GM19397 (cell line): ENCODE results near the gene SEPTIN2.
"Not testable (repeated sequence)": the region's sequence is repeated elsewhere in the genome, so short reads cannot be mapped to it uniquely, and the experiment has no call there.

Source experiments
- ATAC-seq: cut with Tn5 transposase; IDR thresholded peaks from one replicate; pipeline ENCODE4 v1.9.1; 2021; ENCODE audit warnings: mild to moderate bottlenecking, moderate library complexity; ENCODE audit not compliant: unreplicated experiment

Gene SEPTIN2

DNA sequence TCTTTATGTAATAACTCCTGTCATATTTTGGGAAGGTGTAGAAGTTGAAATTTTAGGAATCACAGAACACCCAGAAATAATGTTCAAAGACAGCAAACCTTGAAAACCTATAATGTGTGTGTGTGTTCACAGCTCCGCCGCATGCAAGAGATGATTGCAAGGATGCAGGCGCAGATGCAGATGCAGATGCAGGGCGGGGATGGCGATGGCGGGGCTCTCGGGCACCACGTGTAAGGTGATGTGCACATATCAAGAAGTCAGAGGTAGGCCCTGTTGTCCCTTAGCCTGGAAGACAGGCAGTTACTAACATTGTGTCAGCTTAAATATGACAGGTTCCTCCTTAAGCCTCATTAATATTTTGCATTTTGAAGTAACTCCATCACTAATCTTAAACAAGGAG, 34.2 kb downstream of the SEPTIN2 start:
- ATAC-seq = no peak

DNA sequence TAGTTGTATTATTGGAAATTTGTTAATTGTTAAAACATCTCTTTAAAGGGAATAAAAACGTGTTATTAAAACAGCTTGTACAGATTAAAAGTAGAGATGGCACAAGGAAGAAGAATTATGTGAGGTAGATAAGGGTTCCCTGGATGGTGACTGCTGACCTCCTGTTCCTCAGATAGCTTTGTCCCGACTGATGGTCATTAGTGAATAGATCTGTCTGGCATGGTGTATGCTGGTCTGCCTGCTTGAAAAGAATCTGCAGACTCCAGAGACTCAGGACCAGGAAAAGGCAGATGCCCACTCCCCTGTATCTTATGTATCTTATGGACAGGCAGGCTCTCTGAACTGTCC, 34.8 kb downstream of the SEPTIN2 start:
- no peak for ATAC-seq

DNA sequence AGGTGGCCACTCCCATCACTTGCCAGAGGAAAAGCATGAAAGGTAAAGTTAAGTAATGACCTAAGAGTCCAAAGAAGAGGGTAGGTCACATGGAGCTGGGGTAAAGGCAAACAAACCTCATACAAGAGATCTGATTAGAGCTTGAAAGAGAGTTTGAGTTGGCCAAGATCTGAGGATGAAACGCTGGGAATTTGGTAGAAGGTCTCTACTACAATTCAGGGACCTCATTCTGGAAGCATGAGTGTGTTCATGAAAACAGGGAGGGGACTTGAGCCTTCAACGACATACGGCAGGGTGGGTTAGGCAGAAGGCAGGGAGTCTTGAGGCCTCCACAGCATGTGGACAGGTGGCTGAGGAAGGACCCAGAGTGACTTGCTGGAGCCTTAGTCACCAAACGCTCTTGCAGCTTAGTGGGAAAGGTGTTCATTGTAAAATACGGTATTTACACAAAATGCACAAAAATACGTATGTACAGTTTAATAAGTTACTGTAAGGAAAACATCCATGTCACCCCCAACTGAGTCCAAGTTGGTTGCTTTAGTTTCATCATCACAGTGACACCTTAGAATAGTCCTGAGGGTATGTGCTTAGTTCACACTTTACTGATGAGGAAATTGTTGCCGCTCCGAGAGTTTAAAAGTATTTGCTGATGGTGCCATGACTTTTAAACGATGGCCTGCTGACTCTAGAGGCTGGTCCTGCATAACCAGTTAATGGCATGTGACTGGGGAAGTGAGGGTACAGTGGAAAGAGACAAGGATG, 35.3 kb downstream of the SEPTIN2 start:
- ATAC-seq = no peak

- no peak for ATAC-seq
Measured at GRCh38 chr2:241351640-241352031, 35.9 kb downstream of the SEPTIN2 start.

DNA sequence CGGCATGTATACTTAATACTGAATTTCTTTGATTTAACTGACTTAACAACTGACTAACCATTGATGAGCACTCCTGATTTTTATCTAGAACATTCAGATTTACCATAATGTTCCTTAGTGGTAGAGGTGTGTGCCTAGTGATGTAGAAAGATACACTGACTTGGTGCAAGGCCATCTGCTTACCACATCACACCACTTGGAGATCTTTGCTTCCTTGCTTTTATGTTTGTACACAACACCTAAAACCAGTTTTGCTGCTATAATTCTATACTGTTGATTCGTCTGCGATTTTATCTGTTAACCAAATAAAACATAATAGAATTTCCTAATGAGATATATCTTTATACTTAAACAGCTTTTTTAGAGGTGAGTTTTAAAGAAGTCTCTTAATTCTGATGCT, 36.5 kb downstream of the SEPTIN2 start:
- no peak for ATAC-seq

- ATAC-seq = no peak
Measured at GRCh38 chr2:241354668-241355658, 39.2 kb downstream of the SEPTIN2 start.

DNA sequence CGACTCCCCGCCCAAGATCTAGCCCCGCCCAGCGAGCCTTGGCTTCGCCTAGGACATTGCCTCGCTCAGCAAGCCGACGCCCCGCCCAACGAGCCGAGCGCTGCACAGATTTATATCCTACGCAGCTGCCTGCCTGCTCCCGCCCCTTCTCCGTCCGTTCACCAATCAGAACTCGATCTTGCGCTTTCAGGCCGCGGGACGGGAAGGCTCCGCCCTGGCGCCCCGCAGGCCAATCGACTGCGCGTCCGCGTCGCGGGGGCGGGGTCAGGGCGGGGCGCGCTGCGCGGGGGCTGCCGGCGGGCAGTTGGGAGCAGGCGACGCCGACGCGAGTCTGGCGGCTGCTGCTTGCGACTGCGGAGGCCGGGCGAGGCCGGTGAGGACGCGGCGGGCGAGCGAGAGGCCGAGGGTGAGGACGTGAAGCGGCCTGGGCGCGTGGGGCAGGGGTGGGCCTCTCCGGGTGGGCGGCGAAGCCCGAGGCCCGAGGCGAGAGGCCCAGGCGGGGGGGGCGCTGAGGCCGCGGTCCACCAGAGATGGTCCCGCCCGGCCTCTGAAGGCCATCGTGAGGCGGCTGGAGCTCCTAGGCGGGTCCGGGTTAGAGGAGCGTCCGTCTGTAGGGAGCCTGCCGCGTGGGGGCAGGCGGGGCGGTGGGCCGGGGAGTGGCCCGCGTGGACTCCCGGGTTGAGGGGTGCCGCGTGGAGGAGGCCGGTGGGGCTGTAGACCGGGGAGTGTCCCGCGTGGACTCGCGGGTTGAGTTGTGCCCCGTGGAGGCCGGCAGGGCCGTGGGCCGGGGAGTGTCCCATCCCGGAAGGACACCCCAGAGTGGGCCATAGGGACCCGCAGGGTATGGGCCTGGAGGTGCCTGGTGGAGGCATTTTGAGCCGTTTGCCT, 40.5 kb downstream of the SEPTIN2 start, which contains the start of gene FARP2:
TSS of gene FARP2 (plus strand) at position 303 of the 888 bp plus-strand sequence. CDS start 16,823 bp downstream, outside the sequence.
- peak; percentile 87 for ATAC-seq

- no peak for ATAC-seq
Measured at GRCh38 chr2:241356871-241357260, 41.1 kb downstream of the SEPTIN2 start.

GRCh38 chr2:241357531-241357930, 41.8 kb downstream of the SEPTIN2 start:
- no peak for ATAC-seq

- no peak for ATAC-seq
Measured at GRCh38 chr2:241358470-241358869, 42.7 kb downstream of the SEPTIN2 start.

DNA sequence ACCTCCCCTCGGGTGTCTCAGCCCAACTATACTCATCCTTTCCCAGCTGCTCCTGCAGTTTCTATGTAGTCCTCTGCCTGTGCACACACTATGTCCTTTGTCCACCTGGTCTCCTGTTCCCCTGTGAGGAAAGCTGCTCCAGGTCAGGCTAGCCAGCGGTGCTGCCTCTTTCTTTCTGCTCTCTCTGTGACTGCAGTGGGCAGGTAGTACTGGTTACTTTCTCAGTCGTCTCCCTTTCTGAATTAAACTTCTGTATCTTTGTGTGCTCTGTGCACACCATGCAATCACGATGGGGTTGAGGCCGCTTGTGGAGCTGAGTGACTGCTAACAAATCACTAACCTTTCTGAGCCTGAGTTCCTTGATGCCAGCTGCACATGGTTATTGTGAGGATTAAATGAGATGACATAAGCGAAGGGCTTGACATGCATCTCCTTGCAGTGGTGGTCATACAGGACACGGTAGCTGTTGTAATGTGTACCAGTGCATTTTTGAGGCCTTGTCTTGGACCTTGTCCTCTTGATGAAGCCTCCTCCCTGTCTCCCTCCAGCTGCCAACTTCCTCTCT, 43.8 kb downstream of the SEPTIN2 start:
- ATAC-seq = no peak

GRCh38 chr2:241363426-241363825, 47.7 kb downstream of the SEPTIN2 start:
- no peak for ATAC-seq

GRCh38 chr2:241364781-241365180, 49.1 kb downstream of the SEPTIN2 start:
- no peak for ATAC-seq

- ATAC-seq = no peak
Measured at GRCh38 chr2:241366678-241367077, 51.0 kb downstream of the SEPTIN2 start.

- ATAC-seq = no peak
Measured at GRCh38 chr2:241368643-241369042, 52.9 kb downstream of the SEPTIN2 start.

DNA sequence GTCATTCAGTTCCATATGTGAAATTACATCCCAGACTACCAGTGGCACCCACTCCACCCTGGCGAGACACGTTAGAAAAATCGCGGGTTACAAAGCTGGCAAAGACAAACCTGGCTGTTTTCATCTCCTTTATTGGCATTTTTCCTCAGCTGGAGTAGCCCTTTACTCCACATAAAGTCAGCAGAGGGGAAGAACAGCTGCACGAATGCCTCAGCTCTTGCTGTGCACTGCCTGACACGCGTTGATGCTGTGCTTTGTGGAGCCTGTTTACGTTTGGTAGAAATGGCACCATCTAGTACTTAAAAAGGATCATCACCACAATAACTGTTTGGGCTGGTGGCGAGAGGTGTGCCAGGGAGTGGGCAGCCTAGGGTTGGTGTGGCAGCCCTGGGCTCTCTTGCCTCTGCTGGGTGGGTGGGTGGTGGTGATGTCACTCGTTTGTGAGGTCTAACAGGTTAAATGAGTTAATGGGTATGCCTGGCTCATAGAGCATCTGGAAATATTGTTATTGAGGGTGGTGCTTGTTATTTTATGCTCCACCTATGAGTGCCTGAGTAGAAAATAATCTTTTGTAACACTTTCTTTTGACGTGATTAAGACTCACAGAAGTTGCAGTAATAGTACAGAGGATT, 56.8 kb downstream of the SEPTIN2 start:
- ATAC-seq = no peak

DNA sequence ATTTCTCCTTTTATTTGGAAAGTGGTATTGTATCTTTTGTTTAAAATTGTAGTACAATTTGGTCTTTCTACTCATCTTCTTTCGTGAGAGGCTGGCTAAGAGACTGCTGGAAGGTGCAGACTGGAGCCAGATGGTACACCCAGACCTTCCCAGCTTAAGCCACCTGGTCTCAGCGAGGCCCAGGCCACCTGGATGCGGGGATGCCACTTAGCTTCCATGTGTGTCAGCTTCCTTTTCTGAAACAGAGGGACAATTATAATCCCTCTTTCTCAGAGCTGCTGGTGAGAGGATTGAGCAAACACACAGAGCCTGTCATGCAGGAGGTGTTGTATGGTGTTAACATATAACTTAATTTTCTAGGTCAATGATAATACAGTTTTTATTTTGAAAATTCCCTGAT, 57.7 kb downstream of the SEPTIN2 start:
- ATAC-seq = no peak

- ATAC-seq = not testable (repeated sequence)
Measured at GRCh38 chr2:241373906-241374305, 58.2 kb downstream of the SEPTIN2 start.

DNA sequence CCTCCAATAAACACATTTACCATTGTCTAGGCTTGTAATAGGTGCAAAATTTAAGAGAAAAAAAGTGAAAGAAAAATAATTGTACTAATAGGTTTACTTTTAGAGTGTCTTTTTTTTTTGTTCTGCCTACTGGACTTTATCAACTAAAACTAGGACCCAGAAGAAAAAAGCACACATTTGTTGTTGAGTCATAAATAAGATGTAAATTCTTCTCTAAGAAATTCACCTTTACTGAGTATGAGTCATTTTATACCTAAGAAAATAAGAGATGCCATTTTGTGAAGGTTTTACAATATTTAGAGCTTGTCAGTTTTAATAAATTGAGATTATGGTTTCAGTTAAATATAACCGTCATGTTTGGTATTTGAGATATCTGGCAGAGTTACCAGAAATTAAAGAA, 59.6 kb downstream of the SEPTIN2 start:
- ATAC-seq = no peak

DNA sequence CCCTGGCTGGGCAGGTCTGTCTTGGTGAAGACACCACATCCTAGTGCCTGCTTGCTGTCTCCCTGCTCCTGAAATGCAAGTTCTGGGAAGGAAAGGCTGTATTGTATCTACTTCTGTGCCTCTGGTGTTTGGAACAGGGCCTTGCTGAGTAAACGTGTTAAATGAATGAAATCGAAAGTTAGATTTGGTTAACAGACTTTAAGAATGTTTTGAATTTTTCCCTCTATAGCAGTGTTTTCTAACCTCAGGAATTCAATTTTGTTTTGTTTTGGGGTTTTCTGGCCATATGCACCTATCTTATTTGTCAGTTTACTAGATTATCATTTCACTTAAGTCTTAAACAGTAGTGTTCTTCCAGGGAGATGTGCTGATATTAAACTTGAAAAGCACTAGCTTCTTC, 61.1 kb downstream of the SEPTIN2 start:
- no peak for ATAC-seq
